ENCODE results near the gene AOPEP.

- TF ChIP-seq, protein P1, sequence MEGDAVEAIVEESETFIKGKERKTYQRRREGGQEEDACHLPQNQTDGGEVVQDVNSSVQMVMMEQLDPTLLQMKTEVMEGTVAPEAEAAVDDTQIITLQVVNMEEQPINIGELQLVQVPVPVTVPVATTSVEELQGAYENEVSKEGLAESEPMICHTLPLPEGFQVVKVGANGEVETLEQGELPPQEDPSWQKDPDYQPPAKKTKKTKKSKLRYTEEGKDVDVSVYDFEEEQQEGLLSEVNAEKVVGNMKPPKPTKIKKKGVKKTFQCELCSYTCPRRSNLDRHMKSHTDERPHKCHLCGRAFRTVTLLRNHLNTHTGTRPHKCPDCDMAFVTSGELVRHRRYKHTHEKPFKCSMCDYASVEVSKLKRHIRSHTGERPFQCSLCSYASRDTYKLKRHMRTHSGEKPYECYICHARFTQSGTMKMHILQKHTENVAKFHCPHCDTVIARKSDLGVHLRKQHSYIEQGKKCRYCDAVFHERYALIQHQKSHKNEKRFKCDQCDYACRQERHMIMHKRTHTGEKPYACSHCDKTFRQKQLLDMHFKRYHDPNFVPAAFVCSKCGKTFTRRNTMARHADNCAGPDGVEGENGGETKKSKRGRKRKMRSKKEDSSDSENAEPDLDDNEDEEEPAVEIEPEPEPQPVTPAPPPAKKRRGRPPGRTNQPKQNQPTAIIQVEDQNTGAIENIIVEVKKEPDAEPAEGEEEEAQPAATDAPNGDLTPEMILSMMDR (IDR thresholded peaks at IDR 0.05): no peak
- no peak for TF ChIP-seq POLR2A (IDR thresholded peaks at IDR 0.05)
Observed at GRCh38 chr9:95093586-95093985, 367.1 kb downstream of the AOPEP start.
